Transverse colon (tissue), 4 donors: ENCODE results near the gene ACKR1. TPM values are rescaled to one million over a fixed set of nuclear protein-coding genes. Genes with fewer than 3 reads are reported as not detected.

ENCODE experiments used
- DNase-seq: peaks from one replicate; pipeline ENCODE4 v3.0.0-alpha.2; 2019
- H3K27ac ChIP-seq, 4 donors: fragments of 200-600 bp; sonication (generic); 2 replicates each; pipeline ENCODE4 v1.5.1; 2016 to 2018; ENCODE audit warnings: inconsistent platforms in 4 of 4
- H3K27me3 ChIP-seq: fragments of 200-600 bp; sonication (generic); 2 replicates; pipeline ENCODE4 v1.5.1; 2017; ENCODE audit warnings: inconsistent platforms
- H3K36me3 ChIP-seq, 4 donors: fragments of 200-600 bp; sonication (generic); 2 replicates each; pipeline ENCODE4 v1.5.1; 2017 to 2019; ENCODE audit warnings: inconsistent platforms in 4 of 4
- H3K4me1 ChIP-seq, 4 donors: fragments of 200-600 bp; sonication (generic); 2 replicates each; pipeline ENCODE4 v1.5.1; 2017 to 2020; ENCODE audit warnings: inconsistent platforms in 4 of 4
- H3K4me3 ChIP-seq, 4 donors: fragments of 200-600 bp; sonication (generic); 1 replicate in 1 of 4; 2 replicates in 3 of 4; pipeline versions ENCODE4 v1.5.1 to v1.6.1; 2017 to 2019; ENCODE audit warnings: inconsistent platforms in 4 of 4
- H3K9me3 ChIP-seq, 2 donors: fragments of 200-600 bp; sonication (generic); 2 replicates each; pipeline ENCODE4 v1.5.1; 2017 to 2019; ENCODE audit warnings: inconsistent platforms in 2 of 2
- CTCF ChIP-seq, 5 experiments: fragments of 200-600 bp in 3 of 5; fragments of 450-650 bp in 2 of 5; sonication (generic) in 3 of 5; IDR thresholded peaks; 1 replicate in 2 of 5; 2 replicates in 3 of 5; pipeline ENCODE4 v1.5.1; 2016 to 2017; ENCODE audit warnings: antibody characterized with exemption in 5 of 5, inconsistent platforms in 3 of 5, mild to moderate bottlenecking in 2 of 5, moderate library complexity in 1 of 5
- EP300 ChIP-seq: sonication (generic); formaldehyde crosslinking; IDR thresholded peaks from one replicate; pipeline ENCODE4 v1.6.1; 2017; ENCODE audit warnings: antibody characterized with exemption, low read depth
- POLR2A ChIP-seq: fragments of 450-650 bp; IDR thresholded peaks from one replicate; pipeline ENCODE4 v1.6.1; 2016; ENCODE audit warnings: antibody characterized with exemption, mild to moderate bottlenecking, moderate library complexity
- POLR2AphosphoS5 ChIP-seq, 3 donors: sonication (generic); formaldehyde crosslinking; IDR thresholded peaks; one replicate each; pipeline ENCODE4 v1.6.1; 2016; ENCODE audit warnings: antibody characterized with exemption in 3 of 3
- WGBS, 2 donors: methylation state at CpG; one replicate each; pipeline ENCODE4 v1.1.5; 2018; ENCODE audit warnings: low coverage in 1 of 2; 5-methylcytosine and 5-hydroxymethylcytosine counted together
- in situ Hi-C, 4 donors: fragments of 200-750 bp; cut with MboI; loops; one replicate each; pipeline versions ENCODE4 v1.15.0 to v1.15.1; 2017; ENCODE audit warnings: low sequenced_read_pairs in 3 of 4, low pct_ligation_motif_present in 1 of 4, low pct_unique_long_range_greater_than_20kb in 1 of 4
- intact Hi-C: fragments of 100-400 bp; cut with DNase I; formaldehyde crosslinking; loops from one replicate; pipeline ENCODE4 v1.15.1; 2023; ENCODE audit warnings: low total_unique reads
- total RNA-seq, 4 donors: library from RNA; depleted of rRNA; stranded (reverse); fragments of >200 nt; gene quantifications; one replicate each; pipeline ENCODE4 v1.1.0, GENCODE V29; 2016

ACKR1 gene
- total RNA-seq, 4 donors from 2014 or later, result 4.1 to 16.7 (median 9.9) TPM

GRCh38 chr1:159203610-159204009 lies 1.1 kb upstream of the ACKR1 start:
- no peaks in the 10 kb centered on the region for H3K4me1 ChIP-seq
- 22 to 69% methylated on average over 2 to 6 of the region's 6 CpGs for WGBS, 2 donors
- intact Hi-C loops, result no loop called here
- H3K9me3 ChIP-seq, result no peaks in the 10 kb centered on the region
- TF ChIP-seq POLR2AphosphoS5 (IDR thresholded peaks at IDR 0.05) (no peak), POLR2A (no peak), EP300 (no peak), CTCF (IDR thresholded peaks at IDR 0.05) (no peak)
- H3K27me3 ChIP-seq, result peaks cover 35% of the 10 kb centered on the region
- DNase-seq, result no peak
- H3K36me3 ChIP-seq, result no peaks in the 10 kb centered on the region
- no peak overlapping the region for H3K4me3 ChIP-seq
- no peak overlapping the region for H3K27ac ChIP-seq
- in situ Hi-C loops, result no loop called here

GRCh38 chr1:159205225-159205624 lies 550 bp downstream of the ACKR1 start:
- TF ChIP-seq CTCF (IDR thresholded peaks at IDR 0.05) (no peak), POLR2A (no peak), POLR2AphosphoS5 (IDR thresholded peaks at IDR 0.05) (no peak), EP300 (no peak)
- Histone ChIP-seq H3K4me1 (no peaks in the 10 kb centered on the region), H3K36me3 (no peaks in the 10 kb centered on the region), H3K9me3 (no peaks in the 10 kb centered on the region), H3K4me3 (no peak overlapping the region), H3K27me3 (peaks cover 51% of the 10 kb centered on the region), H3K27ac (no peak overlapping the region)
- no peak for DNase-seq
- 54 to 63% methylated on average over 3 to 6 of the region's 6 CpGs for WGBS, 2 donors
- intact Hi-C loops (no loop called here), in situ Hi-C loops (no loop called here)

DNA sequence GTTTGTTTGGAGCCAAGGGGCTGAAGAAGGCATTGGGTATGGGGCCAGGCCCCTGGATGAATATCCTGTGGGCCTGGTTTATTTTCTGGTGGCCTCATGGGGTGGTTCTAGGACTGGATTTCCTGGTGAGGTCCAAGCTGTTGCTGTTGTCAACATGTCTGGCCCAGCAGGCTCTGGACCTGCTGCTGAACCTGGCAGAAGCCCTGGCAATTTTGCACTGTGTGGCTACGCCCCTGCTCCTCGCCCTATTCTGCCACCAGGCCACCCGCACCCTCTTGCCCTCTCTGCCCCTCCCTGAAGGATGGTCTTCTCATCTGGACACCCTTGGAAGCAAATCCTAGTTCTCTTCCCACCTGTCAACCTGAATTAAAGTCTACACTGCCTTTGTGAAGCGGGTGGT lies 1.4 kb downstream of the ACKR1 start:
- TF ChIP-seq POLR2A (no peak), EP300 (no peak), CTCF (IDR thresholded peaks at IDR 0.05) (no peak), POLR2AphosphoS5 (IDR thresholded peaks at IDR 0.05) (no peak)
- Histone ChIP-seq H3K27ac (no peak overlapping the region), H3K36me3 (no peaks in the 10 kb centered on the region), H3K4me3 (no peak overlapping the region), H3K4me1 (no peaks in the 10 kb centered on the region), H3K9me3 (no peaks in the 10 kb centered on the region), H3K27me3 (peaks cover 51% of the 10 kb centered on the region)
- in situ Hi-C loops, result no loop called here
- DNase-seq, result no peak
- intact Hi-C loops, result no loop called here
- 86% methylated on average over 4 of the region's 4 CpGs; no CpG with 5 or more reads in 1 of the 2 donors for WGBS, 2 donors

GRCh38 chr1:159207080-159207479 lies 2.4 kb downstream of the ACKR1 start:
- no peak for TF ChIP-seq CTCF (IDR thresholded peaks at IDR 0.05)
- no peak for TF ChIP-seq EP300
- no peak for TF ChIP-seq POLR2A
- TF ChIP-seq POLR2AphosphoS5 (IDR thresholded peaks at IDR 0.05), result no peak
- Histone ChIP-seq H3K36me3 (no peaks in the 10 kb centered on the region), H3K9me3 (no peaks in the 10 kb centered on the region), H3K4me1 (no peaks in the 10 kb centered on the region), H3K27ac (no peak overlapping the region), H3K4me3 (no peak overlapping the region), H3K27me3 (peaks cover 56% of the 10 kb centered on the region)
- intact Hi-C loops, result no loop called here
- 79 to 96% methylated on average over 3 to 5 of the region's 5 CpGs for WGBS, 2 donors
- in situ Hi-C loops, result no loop called here
- no peak for DNase-seq
